ENCODE results near the gene AEBP1.

GRCh38 chr7:44094883-44095592 lies 9.1 kb upstream of the AEBP1 start:
- no peak for TF ChIP-seq CTCF (IDR thresholded peaks at IDR 0.05)
- no peak for TF ChIP-seq POLR2A (IDR thresholded peaks at IDR 0.05)
